Spleen (tissue), 7 donors: ENCODE measurements around the gene PKHD1.

Experiments used
- CTCF ChIP-seq, 11 experiments: fragments of 200-600 bp in 7 of 11; fragments of 450-650 bp in 4 of 11; sonication (generic) in 4 of 11; IDR thresholded peaks in 8 of 11; conservative IDR thresholded peaks in 3 of 11; 1 replicate in 7 of 11; 2 replicates in 4 of 11; pipeline versions ENCODE4 v1.4.0 to v1.8.0; 2016 to 2021; ENCODE audit warnings: antibody characterized with exemption in 11 of 11, inconsistent platforms in 4 of 11, mild to moderate bottlenecking in 1 of 11
- POLR2A ChIP-seq, 3 donors: fragments of 450-650 bp; IDR thresholded peaks; one replicate each; pipeline ENCODE4 v1.5.1; 2017; ENCODE audit warnings: antibody characterized with exemption in 3 of 3, mild to moderate bottlenecking in 1 of 3
- POLR2AphosphoS5 ChIP-seq, 3 donors: sonication (generic); formaldehyde crosslinking; IDR thresholded peaks; one replicate each; pipeline ENCODE4 v1.5.1; 2017; ENCODE audit warnings: antibody characterized with exemption in 3 of 3
- donor health status: DM: no; HTN: no; CAD: no; lungs with moderate emphysema.
- donor health status: DM: no; HTN: no; CAD: no.
- donor health status: DM: no; HTN: no; CAD: no.

DNA sequence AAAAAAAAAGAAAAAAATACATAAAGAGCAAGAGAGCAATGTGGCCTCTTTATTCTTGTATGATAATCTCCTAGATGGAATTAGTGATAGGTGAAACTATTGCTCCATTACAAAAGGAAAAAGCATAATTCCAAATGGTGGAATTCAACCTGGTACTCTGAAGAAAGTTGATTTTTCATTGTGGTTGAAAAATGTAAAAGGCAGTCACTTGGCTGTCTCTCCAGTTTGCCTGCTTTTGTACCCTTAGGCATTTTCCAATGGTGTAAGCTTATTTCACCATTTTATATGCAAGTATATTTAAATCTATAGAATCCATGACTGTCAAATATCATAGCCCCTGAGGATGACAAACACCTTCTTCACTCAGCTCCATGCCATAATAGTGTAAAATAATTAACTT is 38.8 kb upstream of the PKHD1 start:
- TF ChIP-seq CTCF (IDR thresholded peaks at IDR 0.05 in 8 of 11, conservative IDR thresholded peaks at IDR 0.05 in 3 of 11) (no peak), POLR2AphosphoS5 (IDR thresholded peaks at IDR 0.05) (no peak), POLR2A (IDR thresholded peaks at IDR 0.05) (no peak)
